Endothelial cell of umbilical vein (primary cell): ENCODE data around the gene MTX1. TPM values are rescaled to one million over a fixed set of nuclear protein-coding genes. Genes with fewer than 3 reads are reported as not detected.

Experiments used
- BruUV-seq: library from RNA; stranded (reverse); fragments of 400-500 nt; replicated peaks from 2 replicates; lab custom pipeline; 2021; lab: Mats Ljungman, UMichigan
- CTCF ChIA-PET: fragments of 300-600, 350-600 bp; sonication (Branson Sonifier 250); formaldehyde crosslinking; loops from one replicate; lab custom pipeline; 2021; ENCODE audit warnings: antibody characterized with exemption, inconsistent platforms; lab: Charles Lee
- POLR2A ChIA-PET: fragments of 300-600, 350-600 bp; sonication (Branson Sonifier 250); formaldehyde crosslinking; loops from one replicate; lab custom pipeline; 2021; ENCODE audit warnings: antibody characterized with exemption, inconsistent platforms; lab: Charles Lee
- DNase-seq: peaks from one replicate; pipeline ENCODE4 v3.0.0-alpha.2; 2011; ENCODE audit warnings: low read depth, low spot score
- FAIRE-seq: peaks from 2 replicates; lab custom pipeline; 2011; peaks lifted over from hg19 to GRCh38; lab: Jason Lieb, UNC
- H2AFZ ChIP-seq: 2 replicates; pipeline ENCODE4 v1.6.0; 2012; ENCODE audit warnings: low read depth, low read length, control low read depth, inconsistent platforms
- H3K27ac ChIP-seq: 2 replicates; pipeline ENCODE4 v1.5.1; 2011; ENCODE audit warnings: low read depth, mild to moderate bottlenecking, control low read depth, low read length, moderate library complexity; ENCODE audit not compliant: insufficient read depth
- H3K27me3 ChIP-seq, 2 experiments: 2 replicates each; pipeline versions ENCODE4 v1.6.0 to v1.6.1; 2011; ENCODE audit warnings: low read length in 2 of 2, mixed read lengths in 1 of 2; ENCODE audit not compliant: control insufficient read depth in 2 of 2, insufficient read depth in 2 of 2
- H3K36me3 ChIP-seq, 2 experiments: 2 replicates in 1 of 2; 3 replicates in 1 of 2; pipeline ENCODE4 v1.5.1; 2011; ENCODE audit warnings: low read length in 2 of 2, mild to moderate bottlenecking in 1 of 2, moderate library complexity in 1 of 2; ENCODE audit not compliant: control insufficient read depth in 2 of 2, insufficient read depth in 2 of 2; ENCODE audit errors: extremely low read depth in 1 of 2
- H3K4me1 ChIP-seq: 3 replicates; pipeline ENCODE4 v1.5.1; 2011; ENCODE audit warnings: mild to moderate bottlenecking, low read length; ENCODE audit not compliant: control insufficient read depth, insufficient read depth; ENCODE audit errors: extremely low read depth
- H3K4me2 ChIP-seq: 2 replicates; pipeline ENCODE4 v1.6.1; 2011; ENCODE audit warnings: low read length, control low read depth, mixed read lengths; ENCODE audit not compliant: insufficient read depth
- H3K4me3 ChIP-seq, 3 experiments: fragments of 200-600 bp in 1 of 3; sonication (generic), shearing (Covaris generic) in 1 of 3; replicated peaks in 1 of 3; 2 replicates each; pipeline ENCODE4 v1.5.1; 2011 to 2016; ENCODE audit warnings: control low read depth in 3 of 3, low read length in 3 of 3, mild to moderate bottlenecking in 2 of 3, inconsistent platforms in 1 of 3, low read depth in 1 of 3, moderate library complexity in 1 of 3; ENCODE audit not compliant: insufficient read depth in 1 of 3
- H3K79me2 ChIP-seq: 2 replicates; pipeline ENCODE4 v1.6.0; 2012; ENCODE audit warnings: low read length, inconsistent platforms; ENCODE audit not compliant: control insufficient read depth, insufficient read depth
- H3K9ac ChIP-seq: replicated peaks from 2 replicates; pipeline ENCODE3; 2011; ENCODE audit warnings: low read length, control low read depth; ENCODE audit not compliant: insufficient read depth; ENCODE audit errors: extremely low read depth
- H3K9me1 ChIP-seq: replicated peaks from 3 replicates; pipeline ENCODE4 v1.6.0; 2011; ENCODE audit warnings: mild to moderate bottlenecking, low read length; ENCODE audit not compliant: control insufficient read depth, insufficient read depth; ENCODE audit errors: extremely low read depth
- H3K9me3 ChIP-seq: replicated peaks from 2 replicates; pipeline ENCODE4 v1.5.1; 2012; ENCODE audit warnings: low read length, inconsistent platforms; ENCODE audit not compliant: control insufficient read depth, insufficient read depth
- H4K20me1 ChIP-seq: replicated peaks from 2 replicates; pipeline ENCODE3; 2011; ENCODE audit warnings: mild to moderate bottlenecking, low read length; ENCODE audit not compliant: control insufficient read depth, insufficient read depth; ENCODE audit errors: extremely low read depth
- EZH2 ChIP-seq: IDR thresholded peaks from 2 replicates; pipeline ENCODE4 v1.6.1; 2012; ENCODE audit warnings: borderline replicate concordance, low read depth, mild to moderate bottlenecking, moderate library complexity, low read length, inconsistent platforms; ENCODE audit not compliant: severe bottlenecking
- FOS ChIP-seq: IDR thresholded peaks from 2 replicates; pipeline ENCODE4 v1.6.1; 2011; ENCODE audit warnings: mild to moderate bottlenecking, low read length, moderate library complexity, borderline replicate concordance; ENCODE audit not compliant: insufficient read depth
- GATA2 ChIP-seq: IDR thresholded peaks from 2 replicates; pipeline ENCODE4 v1.7.0; 2011; ENCODE audit warnings: low read depth, mild to moderate bottlenecking, moderate library complexity, mixed read lengths, low read length; ENCODE audit not compliant: insufficient read length, insufficient read depth
- MAX ChIP-seq: IDR thresholded peaks from 2 replicates; pipeline ENCODE4 v1.6.1; 2011; ENCODE audit not compliant: insufficient read depth, insufficient read length
- POLR2AphosphoS5 ChIP-seq: IDR thresholded peaks from 2 replicates; pipeline ENCODE4 v1.6.1; 2012; ENCODE audit warnings: low read depth, mild to moderate bottlenecking, control low read depth, low read length, moderate library complexity; ENCODE audit not compliant: insufficient read depth
- dilution Hi-C: fragments of 300-500 bp; cut with MboI; formaldehyde crosslinking; loops from one replicate; pipeline ENCODE4 v1.15.0; 2019; ENCODE audit warnings: low sequenced_read_pairs; ENCODE audit not compliant: extremely low pct_ligation_motif_present
- intact Hi-C: fragments of 100-400 bp; cut with micrococcal nuclease; formaldehyde crosslinking; loops from one replicate; pipeline ENCODE4 v1.10.0; 2022
- polyA plus RNA-seq, 4 experiments: library from polyadenylated mRNA; depleted of rRNA in 3 of 4; stranded (reverse) in 3 of 4; unstranded in 1 of 4; fragments of >200 nt; gene quantifications; 2 replicates each; pipeline versions ENCODE4 v1.2.1 to v1.2.3, GENCODE V29; 2011 to 2012; ENCODE audit warnings: missing spikeins in 1 of 4
- total RNA-seq: library from RNA; stranded (reverse); gene quantifications from 2 replicates; pipeline ENCODE4 v1.2.3, GENCODE V29; 2021
- TF ChIP-seq, protein P1 (sequence below), 2 donors: IDR thresholded peaks; 1 replicate in 1 of 2; 2 replicates in 1 of 2; pipeline ENCODE4 v1.5.1; 2011; ENCODE audit warnings: low read length in 2 of 2, mild to moderate bottlenecking in 2 of 2, moderate library complexity in 2 of 2, control low read depth in 1 of 2, inconsistent platforms in 1 of 2, low read depth in 1 of 2; ENCODE audit not compliant: insufficient read depth in 1 of 2; ENCODE audit errors: extremely low read depth in 1 of 2

MTX1 gene
- total and polyA plus RNA-seq, 2 donors (not counting 3 experiments of a cell fraction or from before 2014, with no cell fraction given): 53.0 to 109 TPM

- ChIA-PET CTCF (interaction anchor here (1.0 to 1.7 kb wide), 3 partner anchors 14 to 20 kb away, joined by 3 to 7 read pairs (median 6); partner anchors contain the start of gene KRTCAP2), POLR2A (no interaction called here)
- Histone ChIP-seq H3K9me3 (no peaks in the 10 kb centered on the region), H3K79me2 (no peaks in the 10 kb centered on the region), H3K4me3 (no peak overlapping the region), H3K9ac (no peak overlapping the region), H2AFZ (no peak overlapping the region), H3K9me1 (no peaks in the 10 kb centered on the region), H3K4me1 (no peaks in the 10 kb centered on the region), H3K27me3 (no peaks in the 10 kb centered on the region), H3K27ac (no peak overlapping the region), H4K20me1 (no peaks in the 10 kb centered on the region), H3K36me3 (peaks cover 0 to 3% of the 10 kb centered on the region in 2 experiments), H3K4me2 (no peak overlapping the region)
- intact Hi-C loops: no loop called here
- no TSS peak for BruUV-seq
- DNase-seq: no peak
- dilution Hi-C loops: no loop called here
- TF ChIP-seq POLR2AphosphoS5: no peak
- TF ChIP-seq, protein P1, sequence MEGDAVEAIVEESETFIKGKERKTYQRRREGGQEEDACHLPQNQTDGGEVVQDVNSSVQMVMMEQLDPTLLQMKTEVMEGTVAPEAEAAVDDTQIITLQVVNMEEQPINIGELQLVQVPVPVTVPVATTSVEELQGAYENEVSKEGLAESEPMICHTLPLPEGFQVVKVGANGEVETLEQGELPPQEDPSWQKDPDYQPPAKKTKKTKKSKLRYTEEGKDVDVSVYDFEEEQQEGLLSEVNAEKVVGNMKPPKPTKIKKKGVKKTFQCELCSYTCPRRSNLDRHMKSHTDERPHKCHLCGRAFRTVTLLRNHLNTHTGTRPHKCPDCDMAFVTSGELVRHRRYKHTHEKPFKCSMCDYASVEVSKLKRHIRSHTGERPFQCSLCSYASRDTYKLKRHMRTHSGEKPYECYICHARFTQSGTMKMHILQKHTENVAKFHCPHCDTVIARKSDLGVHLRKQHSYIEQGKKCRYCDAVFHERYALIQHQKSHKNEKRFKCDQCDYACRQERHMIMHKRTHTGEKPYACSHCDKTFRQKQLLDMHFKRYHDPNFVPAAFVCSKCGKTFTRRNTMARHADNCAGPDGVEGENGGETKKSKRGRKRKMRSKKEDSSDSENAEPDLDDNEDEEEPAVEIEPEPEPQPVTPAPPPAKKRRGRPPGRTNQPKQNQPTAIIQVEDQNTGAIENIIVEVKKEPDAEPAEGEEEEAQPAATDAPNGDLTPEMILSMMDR (IDR thresholded peaks at IDR 0.05; ENCODE audit: extremely low read depth in 1 of 2, insufficient read depth in 1 of 2, low read depth in 1 of 2, low read length in 2 of 2): no peak
- TF ChIP-seq EZH2: no peak
- TF ChIP-seq FOS: no peak
- TF ChIP-seq GATA2: no peak
- TF ChIP-seq MAX: no peak
- FAIRE-seq: no peak
Observed at GRCh38 chr1:155186794-155187455, 21.6 kb upstream of the MTX1 start.
